ENCODE data around the gene ADIG. TPM values are rescaled to one million over a fixed set of nuclear protein-coding genes. Genes with fewer than 3 reads are reported as not detected.

ADIG gene
- total and polyA plus RNA-seq, 2 of the 8 experiments (the other 6 are each of a cell fraction or from before 2014, with no cell fraction given), result not detected

GRCh38 chr20:38586181-38586525 is 5.2 kb downstream of the ADIG start:
- Histone ChIP-seq H3K18ac (ENCODE audit: extremely low read depth, low read length) (no peak overlapping the region), H3K79me2 (ENCODE audit: control insufficient read depth in 1 of 2, insufficient read depth in 2 of 2, low read length in 2 of 2) (no peaks in the 10 kb centered on the region), H3K23me2 (ENCODE audit: low read depth, low read length) (peaks cover 9% of the 10 kb centered on the region), H4K91ac (replicated peaks; ENCODE audit: insufficient read length, low read length) (no peak overlapping the region), H3K4me2 (ENCODE audit: insufficient read depth in 1 of 2, low read depth in 2 of 2, low read length in 2 of 2) (no peak overlapping the region), H3K79me1 (ENCODE audit: low read depth, low read length) (no peaks in the 10 kb centered on the region), H3K9me3 (ENCODE audit: insufficient read depth in 2 of 2, low read depth in 1 of 2, low read length in 1 of 2) (no peaks in the 10 kb centered on the region), H2BK15ac (ENCODE audit: low read length) (no peak overlapping the region), H2BK120ac (replicated peaks; ENCODE audit: low read depth, low read length) (no peak overlapping the region), H3K27ac (ENCODE audit: low read depth, low read length) (no peak overlapping the region), H2AK5ac (ENCODE audit: low read depth, low read length) (no peak overlapping the region), H3K4ac (replicated peaks; ENCODE audit: insufficient read length, low read depth, low read length) (no peak overlapping the region), H2AFZ (ENCODE audit: low read length) (no peak overlapping the region), H3K14ac (ENCODE audit: insufficient read length) (no peak overlapping the region), H3K56ac (replicated peaks; ENCODE audit: insufficient read length, low read depth, low read length) (no peak overlapping the region), H3K27me3 (replicated peaks in 1 of 4; ENCODE audit: control insufficient read depth in 3 of 4, extremely low read depth in 1 of 4, insufficient read depth in 3 of 4, low read length in 3 of 4) (no peaks in the 10 kb centered on the region), H3K36me3 (ENCODE audit: control insufficient read depth in 2 of 4, insufficient read depth in 4 of 4, low read length in 3 of 4) (no peaks in the 10 kb centered on the region), H4K20me1 (replicated peaks in 1 of 2; ENCODE audit: control insufficient read depth in 1 of 2, insufficient read depth in 2 of 2, low read length in 2 of 2) (peaks cover 0 to 6% of the 10 kb centered on the region in 2 experiments), H2BK5ac (ENCODE audit: low read depth, low read length) (no peak overlapping the region), H3K9ac (replicated peaks in 1 of 4; ENCODE audit: extremely low read depth in 1 of 4, low read depth in 3 of 4, low read length in 3 of 4) (no peak overlapping the region), H3K4me3 (ENCODE audit: extremely low read depth in 1 of 4, insufficient read depth in 2 of 4, low read depth in 3 of 4, low read length in 4 of 4) (no peak overlapping the region), H4K5ac (ENCODE audit: insufficient read length, low read depth, low read length) (no peak overlapping the region), H2BK12ac (ENCODE audit: low read depth, low read length) (no peak overlapping the region), H4K8ac (ENCODE audit: extremely low read depth, insufficient read depth, low read length) (no peak overlapping the region), H2BK20ac (ENCODE audit: low read length) (no peak overlapping the region), H3K23ac (ENCODE audit: insufficient read length) (no peak overlapping the region), H3K4me1 (replicated peaks in 1 of 4; ENCODE audit: control insufficient read depth in 3 of 4, insufficient read depth in 4 of 4, low read length in 3 of 4) (peaks cover 0 to 6% (median 2%) of the 10 kb centered on the region in 4 experiments; a peak in 1 of 7 replicates)
- DNase-seq (ENCODE audit: low read depth in 1 of 2, low spot score in 2 of 2), result no peak
- WGBS, 2 experiments (ENCODE audit: extremely low coverage in 1 of 2, insufficient coverage in 1 of 2, insufficient read length in 1 of 2, insufficient replicate concordance in 2 of 2, low coverage in 1 of 2, low lambda C conversion rate in 2 of 2, missing lambda C conversion rate in 1 of 2), result 90% methylated on average over 3 of the region's 3 CpGs; no CpG with 5 or more reads in 1 of the 2 experiments
- POLR2A ChIA-PET (ENCODE audit: partially characterized antibody), result no interaction called here
- no peak for FAIRE-seq
- CTCF ChIA-PET (ENCODE audit: partially characterized antibody), result no interaction called here
- TF ChIP-seq TBP (IDR thresholded peaks at IDR 0.05; ENCODE audit: low read depth, low read length), result no peak
- no peak for TF ChIP-seq RBBP5 (IDR thresholded peaks at IDR 0.05; ENCODE audit: borderline replicate concordance, low read depth, low read length)
- TF ChIP-seq GTF2F1 (IDR thresholded peaks at IDR 0.05; ENCODE audit: borderline replicate concordance, low read depth, low read length), result no peak
- TF ChIP-seq TCF12 (IDR thresholded peaks at IDR 0.05; ENCODE audit: low read depth, low read length), result no peak
- TF ChIP-seq ASH2L (IDR thresholded peaks at IDR 0.05; ENCODE audit: low read length), result no peak
- no peak for TF ChIP-seq SIRT6 (IDR thresholded peaks at IDR 0.05; ENCODE audit: low read length)
- TF ChIP-seq USF2 (IDR thresholded peaks at IDR 0.05; ENCODE audit: low read length), result no peak
- no peak for TF ChIP-seq MAFK (IDR thresholded peaks at IDR 0.05; ENCODE audit: low read depth, low read length)
- no peak for TF ChIP-seq SUZ12 (IDR thresholded peaks at IDR 0.05; ENCODE audit: low read length)
- TF ChIP-seq CTBP2 (IDR thresholded peaks at IDR 0.05; ENCODE audit: borderline replicate concordance, insufficient read depth, insufficient read length, low read length), result no peak
- TF ChIP-seq RFX5 (IDR thresholded peaks at IDR 0.05; ENCODE audit: borderline replicate concordance, low read depth, low read length), result no peak
- no peak for TF ChIP-seq RXRA (IDR thresholded peaks at IDR 0.05; ENCODE audit: insufficient read depth, low read depth, low read length)
- TF ChIP-seq HDAC6 (IDR thresholded peaks at IDR 0.05; ENCODE audit: low read depth, low read length), result no peak
- no peak for TF ChIP-seq RNF2 (IDR thresholded peaks at IDR 0.05; ENCODE audit: borderline replicate concordance, low read depth, low read length, missing control alignments, poor library complexity, severe bottlenecking)
